Testis (tissue), 3 donors: ENCODE data around the gene DPYD. TPM values are rescaled to one million over a fixed set of nuclear protein-coding genes. Genes with fewer than 3 reads are reported as not detected.

Experiments used
- DNase-seq: peaks from one replicate; pipeline ENCODE4 v3.0.0-alpha.2; 2019
- H3K27ac ChIP-seq, 2 donors: fragments of 200-600 bp; sonication (generic); one replicate each; pipeline ENCODE4 v1.5.1; 2019
- H3K27me3 ChIP-seq: fragments of 200-600 bp; sonication (generic); one replicate; pipeline ENCODE4 v1.5.1; 2019
- H3K36me3 ChIP-seq: fragments of 200-600 bp; sonication (generic); one replicate; pipeline ENCODE4 v1.5.1; 2017; ENCODE audit warnings: low read depth; ENCODE audit errors: missing control alignments
- H3K4me1 ChIP-seq: fragments of 200-600 bp; sonication (generic); one replicate; pipeline ENCODE4 v1.5.1; 2019
- H3K4me3 ChIP-seq, 2 donors: fragments of 200-600 bp; sonication (generic); one replicate each; pipeline ENCODE4 v1.5.1; 2017 to 2019
- H3K9me3 ChIP-seq: fragments of 200-600 bp; sonication (generic); one replicate; pipeline ENCODE4 v1.5.1; 2017
- POLR2A ChIP-seq: fragments of 450-650 bp; IDR thresholded peaks from one replicate; pipeline ENCODE4 v1.6.1; 2017; ENCODE audit warnings: antibody characterized with exemption, mild to moderate bottlenecking, moderate library complexity
- WGBS, 2 donors: methylation state at CpG; one replicate each; pipeline ENCODE4 v1.1.5; 2018; 5-methylcytosine and 5-hydroxymethylcytosine counted together
- intact Hi-C: fragments of 100-400 bp; cut with DNase I; formaldehyde crosslinking; loops from one replicate; pipeline ENCODE4 v1.15.1; 2023; ENCODE audit warnings: low total_unique reads
- polyA plus RNA-seq: library from polyadenylated mRNA; stranded (reverse); fragments of 350-450 nt; fragmentation: Illumina TruSeq; extraction: RNeasy Lipid Tissue Mini Kit (QIAGEN cat#74804); gene quantifications from one replicate; pipeline ENCODE4 v1.2.3, GENCODE V29; 2014; ENCODE audit warnings: low read depth, low replicate concordance; ENCODE audit not compliant: insufficient read depth
- total RNA-seq, 2 donors: library from RNA; depleted of rRNA; stranded (reverse); fragments of >200 nt; gene quantifications; one replicate each; pipeline ENCODE4 v1.2.3, GENCODE V29; 2016
- TF ChIP-seq, protein P1 (sequence below), 3 experiments: fragments of 450-650 bp in 2 of 3; fragments of 200-600 bp in 1 of 3; sonication (generic) in 1 of 3; IDR thresholded peaks; one replicate each; pipeline ENCODE4 v1.5.1; 2016 to 2019; ENCODE audit warnings: antibody characterized with exemption in 3 of 3, mild to moderate bottlenecking in 2 of 3, moderate library complexity in 1 of 3

The DPYD gene
- total and polyA plus RNA-seq, 3 donors from 2014 or later: 6.7 to 14.7 (median 11.5) TPM

DNA sequence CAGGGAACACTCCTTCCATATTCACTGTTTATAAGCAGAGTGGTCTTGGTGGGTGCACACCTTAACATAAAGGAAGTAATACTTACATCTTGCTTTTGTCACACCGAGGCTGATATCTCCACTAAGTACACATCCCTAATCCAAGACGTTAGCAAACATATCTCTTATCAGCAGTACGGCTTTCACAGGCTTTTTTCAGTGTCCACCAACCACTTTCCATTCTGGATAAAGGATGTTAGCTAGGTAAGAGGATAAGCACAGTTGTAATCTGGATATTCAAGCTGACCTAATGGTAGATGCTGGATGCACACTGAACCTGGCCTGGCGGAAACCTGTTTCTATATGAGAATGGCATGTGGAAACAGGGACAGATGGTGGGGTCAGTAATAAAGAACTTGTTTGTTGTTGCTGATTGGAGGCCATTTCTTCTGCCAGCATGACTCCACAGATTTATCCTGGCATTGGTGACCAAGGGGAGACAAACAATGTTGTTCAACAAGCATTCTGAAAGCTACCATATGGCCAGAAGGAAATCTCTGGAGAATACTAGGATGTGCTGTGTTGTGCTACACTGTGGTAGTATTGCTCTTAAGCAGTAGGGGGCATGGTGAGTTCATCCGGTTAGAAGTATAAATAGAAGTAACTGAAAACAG lies 782.8 kb downstream of the DPYD start:
- WGBS, 2 donors: 56 to 73% methylated on average over 5 of the region's 5 CpGs
- H3K9me3 ChIP-seq: no peaks in the 10 kb centered on the region
- no peak overlapping the region for H3K27ac ChIP-seq
- no peaks in the 10 kb centered on the region for H3K36me3 ChIP-seq
- intact Hi-C loops: no loop called here
- no peaks in the 10 kb centered on the region for H3K4me1 ChIP-seq
- no peak overlapping the region for H3K4me3 ChIP-seq
- DNase-seq: peak; percentile 69
- H3K27me3 ChIP-seq: no peaks in the 10 kb centered on the region
- TF ChIP-seq, protein P1, sequence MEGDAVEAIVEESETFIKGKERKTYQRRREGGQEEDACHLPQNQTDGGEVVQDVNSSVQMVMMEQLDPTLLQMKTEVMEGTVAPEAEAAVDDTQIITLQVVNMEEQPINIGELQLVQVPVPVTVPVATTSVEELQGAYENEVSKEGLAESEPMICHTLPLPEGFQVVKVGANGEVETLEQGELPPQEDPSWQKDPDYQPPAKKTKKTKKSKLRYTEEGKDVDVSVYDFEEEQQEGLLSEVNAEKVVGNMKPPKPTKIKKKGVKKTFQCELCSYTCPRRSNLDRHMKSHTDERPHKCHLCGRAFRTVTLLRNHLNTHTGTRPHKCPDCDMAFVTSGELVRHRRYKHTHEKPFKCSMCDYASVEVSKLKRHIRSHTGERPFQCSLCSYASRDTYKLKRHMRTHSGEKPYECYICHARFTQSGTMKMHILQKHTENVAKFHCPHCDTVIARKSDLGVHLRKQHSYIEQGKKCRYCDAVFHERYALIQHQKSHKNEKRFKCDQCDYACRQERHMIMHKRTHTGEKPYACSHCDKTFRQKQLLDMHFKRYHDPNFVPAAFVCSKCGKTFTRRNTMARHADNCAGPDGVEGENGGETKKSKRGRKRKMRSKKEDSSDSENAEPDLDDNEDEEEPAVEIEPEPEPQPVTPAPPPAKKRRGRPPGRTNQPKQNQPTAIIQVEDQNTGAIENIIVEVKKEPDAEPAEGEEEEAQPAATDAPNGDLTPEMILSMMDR (IDR thresholded peaks at IDR 0.05): peak; percentile 41 to 62 (median 61)
- no peak for TF ChIP-seq POLR2A

DNA sequence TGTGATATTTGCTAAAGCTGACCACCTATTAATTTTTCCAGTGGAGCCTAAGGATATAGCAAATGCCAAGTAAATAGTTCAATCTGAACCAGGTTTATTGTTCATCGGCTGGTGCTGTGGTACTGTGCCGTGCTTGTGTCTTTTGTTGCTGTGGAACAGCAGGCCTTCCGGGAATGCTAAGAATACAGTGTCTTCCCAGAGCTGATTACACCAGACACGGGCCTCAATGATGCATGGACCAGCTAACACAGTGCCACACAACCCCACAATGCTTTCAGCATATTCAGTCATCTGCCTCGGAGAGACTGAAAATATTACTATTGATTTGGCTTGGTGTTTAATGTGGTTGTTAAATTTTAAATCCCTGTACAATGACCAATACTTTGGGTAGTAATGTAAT lies 783.8 kb downstream of the DPYD start:
- Histone ChIP-seq H3K27me3 (no peaks in the 10 kb centered on the region), H3K4me3 (no peak overlapping the region), H3K9me3 (no peaks in the 10 kb centered on the region), H3K27ac (no peak overlapping the region), H3K36me3 (no peaks in the 10 kb centered on the region), H3K4me1 (no peaks in the 10 kb centered on the region)
- DNase-seq: no peak
- intact Hi-C loops: no loop called here
- WGBS, 2 donors: 94% methylated on average over 5 of the region's 5 CpGs
- TF ChIP-seq, protein P1 (IDR thresholded peaks at IDR 0.05): no peak
- no peak for TF ChIP-seq POLR2A

DNA sequence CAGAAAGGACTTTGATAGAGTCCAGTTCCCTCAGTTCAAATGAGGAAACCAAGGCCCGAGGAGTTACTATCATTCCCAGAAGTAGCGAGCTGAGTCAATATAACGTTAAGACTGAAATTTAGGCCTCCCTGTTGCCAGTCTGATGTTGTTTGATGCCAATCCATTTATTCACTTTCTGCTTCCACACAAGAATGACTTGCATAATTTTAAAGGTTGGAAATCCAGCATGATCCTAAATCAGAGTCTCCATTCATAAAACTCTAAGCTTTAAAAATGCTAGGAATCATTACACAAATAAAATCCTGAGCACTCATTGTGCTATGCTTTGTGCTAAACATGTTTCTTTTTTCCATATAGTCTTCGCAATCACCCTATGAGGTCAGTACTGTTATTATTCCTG lies 784.9 kb downstream of the DPYD start:
- Histone ChIP-seq H3K36me3 (no peaks in the 10 kb centered on the region), H3K4me3 (no peak overlapping the region), H3K4me1 (no peaks in the 10 kb centered on the region), H3K27ac (no peak overlapping the region), H3K27me3 (no peaks in the 10 kb centered on the region), H3K9me3 (no peaks in the 10 kb centered on the region)
- TF ChIP-seq, protein P1 (IDR thresholded peaks at IDR 0.05): no peak
- no peak for TF ChIP-seq POLR2A
- 91 to 92% methylated on average over 4 of the region's 4 CpGs for WGBS, 2 donors
- no peak for DNase-seq
- intact Hi-C loops: no loop called here

DNA sequence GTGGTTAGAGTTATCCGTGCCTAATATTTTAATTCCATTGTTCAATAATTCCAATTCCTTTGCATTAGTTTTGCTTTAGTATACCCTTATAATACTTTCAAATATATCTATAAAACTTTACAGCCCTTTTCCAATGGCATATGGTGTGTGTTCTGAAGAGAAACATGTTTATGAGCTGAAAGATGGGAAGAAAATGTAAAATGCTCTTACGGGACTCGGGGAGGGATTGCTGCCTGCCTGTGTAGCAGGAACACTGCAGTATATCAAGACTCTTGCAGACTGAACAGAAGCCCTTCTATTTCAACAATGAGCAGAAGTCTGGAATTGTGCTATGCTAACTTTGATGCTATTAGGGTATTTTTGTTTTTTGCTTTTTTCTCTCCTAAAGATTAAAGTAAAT lies 792.4 kb downstream of the DPYD start:
- TF ChIP-seq POLR2A: no peak
- TF ChIP-seq, protein P1 (IDR thresholded peaks at IDR 0.05): no peak
- intact Hi-C loops: no loop called here
- 68 to 77% methylated on average over 3 of the region's 3 CpGs for WGBS, 2 donors
- no peak for DNase-seq
- no peaks in the 10 kb centered on the region for H3K4me1 ChIP-seq
- no peaks in the 10 kb centered on the region for H3K27me3 ChIP-seq
- no peak overlapping the region for H3K27ac ChIP-seq
- H3K9me3 ChIP-seq: no peaks in the 10 kb centered on the region
- H3K36me3 ChIP-seq: no peaks in the 10 kb centered on the region
- H3K4me3 ChIP-seq: no peak overlapping the region

DNA sequence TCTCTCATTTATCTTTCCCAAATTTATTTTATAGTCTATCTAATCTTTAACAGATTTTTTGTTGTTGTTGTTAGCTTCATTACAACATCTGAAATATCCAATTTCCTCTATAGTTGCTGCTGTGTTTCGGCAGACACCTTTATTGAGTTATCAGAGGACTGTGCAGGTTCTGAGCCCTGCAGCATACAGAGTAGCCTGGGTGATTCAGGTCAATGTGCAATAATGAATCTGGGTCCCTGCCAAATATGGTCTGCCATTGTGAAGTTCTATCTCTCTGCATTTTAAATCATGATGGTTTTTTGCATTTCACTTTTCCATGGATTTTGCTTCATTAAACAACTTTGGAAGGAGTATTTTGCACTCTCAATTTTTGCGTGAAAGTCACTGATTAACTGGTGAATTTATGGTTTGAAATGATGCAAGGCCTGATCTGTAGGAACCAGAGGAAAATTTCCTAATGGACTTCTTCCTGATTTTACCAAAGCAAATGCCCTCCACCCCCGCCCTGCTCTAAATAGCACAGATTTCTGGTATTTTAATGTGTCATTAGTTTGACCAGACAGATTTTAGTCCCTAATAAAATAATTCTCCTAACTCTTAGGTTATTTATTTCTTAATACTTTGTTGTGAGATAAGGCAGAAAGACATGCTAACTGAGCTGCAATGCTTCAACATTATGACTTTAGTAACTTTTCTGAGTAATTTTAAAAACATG lies 797.0 kb downstream of the DPYD start:
- no peaks in the 10 kb centered on the region for H3K4me1 ChIP-seq
- no peaks in the 10 kb centered on the region for H3K9me3 ChIP-seq
- 78 to 86% methylated on average over 3 of the region's 3 CpGs for WGBS, 2 donors
- TF ChIP-seq, protein P1 (IDR thresholded peaks at IDR 0.05): no peak
- no peak for TF ChIP-seq POLR2A
- H3K4me3 ChIP-seq: no peak overlapping the region
- no peaks in the 10 kb centered on the region for H3K36me3 ChIP-seq
- H3K27me3 ChIP-seq: no peaks in the 10 kb centered on the region
- H3K27ac ChIP-seq: no peak overlapping the region
- intact Hi-C loops: no loop called here
- no peak for DNase-seq
